ENCODE results near the gene ADRA1B. TPM values are rescaled to one million over a fixed set of nuclear protein-coding genes. Genes with fewer than 3 reads are reported as not detected.

ADRA1B gene
- total and polyA plus RNA-seq, 2 donors from 2014 or later = 1.6 to 2.3 TPM

- H3K9ac ChIP-seq (ENCODE audit: low read length in 3 of 3) = no peak overlapping the region
- H3K27me3 ChIP-seq (ENCODE audit: control insufficient read depth, insufficient read depth, low read length) = no peaks in the 10 kb centered on the region
- no peak overlapping the region for H3K4me3 ChIP-seq (ENCODE audit: low read length in 3 of 3)
- no peaks in the 10 kb centered on the region for H3K36me3 ChIP-seq (ENCODE audit: control insufficient read depth in 2 of 3, insufficient read depth in 3 of 3, low read length in 3 of 3)
- no peak for TF ChIP-seq CTCF (IDR thresholded peaks at IDR 0.05; ENCODE audit: borderline replicate concordance, extremely low read depth, insufficient read depth)
- H3K27ac ChIP-seq (ENCODE audit: low read depth in 2 of 2, low read length in 2 of 2) = no peak overlapping the region
- no peaks in the 10 kb centered on the region for H3K4me1 ChIP-seq (ENCODE audit: control insufficient read depth in 2 of 3, insufficient read depth in 2 of 3, low read depth in 1 of 3, low read length in 3 of 3)
- no peak for FAIRE-seq
- intact Hi-C loops (cut with DNase I) = no loop called here
- no peak for DNase-seq
- H3K9me3 ChIP-seq (ENCODE audit: control insufficient read depth in 2 of 3, insufficient read depth in 1 of 3, low read length in 3 of 3) = no peaks in the 10 kb centered on the region
These were observed 31.2 kb upstream of the ADRA1B start for GRCh38 chr5:159884917-159885620.

- no peaks in the 10 kb centered on the region for H3K4me1 ChIP-seq (ENCODE audit: control insufficient read depth in 2 of 3, insufficient read depth in 2 of 3, low read depth in 1 of 3, low read length in 3 of 3)
- no peak overlapping the region for H3K9ac ChIP-seq (ENCODE audit: low read length in 3 of 3)
- no peaks in the 10 kb centered on the region for H3K27me3 ChIP-seq (ENCODE audit: control insufficient read depth, insufficient read depth, low read length)
- intact Hi-C loops (cut with DNase I) = no loop called here
- no peaks in the 10 kb centered on the region for H3K36me3 ChIP-seq (ENCODE audit: control insufficient read depth in 2 of 3, insufficient read depth in 3 of 3, low read length in 3 of 3)
- FAIRE-seq (no peak), DNase-seq (no peak)
- no peaks in the 10 kb centered on the region for H3K9me3 ChIP-seq (ENCODE audit: control insufficient read depth in 2 of 3, insufficient read depth in 1 of 3, low read length in 3 of 3)
- TF ChIP-seq CTCF (IDR thresholded peaks at IDR 0.05; ENCODE audit: borderline replicate concordance, extremely low read depth, insufficient read depth) = no peak
- H3K4me3 ChIP-seq (ENCODE audit: low read length in 3 of 3) = no peak overlapping the region
- no peak overlapping the region for H3K27ac ChIP-seq (ENCODE audit: low read depth in 2 of 2, low read length in 2 of 2)
These were observed 30.0 kb upstream of the ADRA1B start for GRCh38 chr5:159886296-159886695.

GRCh38 chr5:159887050-159887449, 29.2 kb upstream of the ADRA1B start:
- H3K9ac ChIP-seq (ENCODE audit: low read length in 3 of 3) = no peak overlapping the region
- no peaks in the 10 kb centered on the region for H3K9me3 ChIP-seq (ENCODE audit: control insufficient read depth in 2 of 3, insufficient read depth in 1 of 3, low read length in 3 of 3)
- DNase-seq (no peak), FAIRE-seq (no peak)
- no peaks in the 10 kb centered on the region for H3K36me3 ChIP-seq (ENCODE audit: control insufficient read depth in 2 of 3, insufficient read depth in 3 of 3, low read length in 3 of 3)
- H3K4me1 ChIP-seq (ENCODE audit: control insufficient read depth in 2 of 3, insufficient read depth in 2 of 3, low read depth in 1 of 3, low read length in 3 of 3) = no peaks in the 10 kb centered on the region
- no peak overlapping the region for H3K4me3 ChIP-seq (ENCODE audit: low read length in 3 of 3)
- intact Hi-C loops (cut with DNase I) = no loop called here
- TF ChIP-seq CTCF (IDR thresholded peaks at IDR 0.05; ENCODE audit: borderline replicate concordance, extremely low read depth, insufficient read depth) = no peak
- H3K27ac ChIP-seq (ENCODE audit: low read depth in 2 of 2, low read length in 2 of 2) = no peak overlapping the region
- H3K27me3 ChIP-seq (ENCODE audit: control insufficient read depth, insufficient read depth, low read length) = no peaks in the 10 kb centered on the region

- intact Hi-C loops (cut with DNase I) = no loop called here
- FAIRE-seq = no peak
These were observed 27.4 kb upstream of the ADRA1B start for GRCh38 chr5:159888860-159889259.

More at GRCh38 chr5:159888860-159889259, 27.4 kb upstream of the ADRA1B start:
- H3K4me1 ChIP-seq (ENCODE audit: control insufficient read depth in 2 of 3, insufficient read depth in 2 of 3, low read depth in 1 of 3, low read length in 3 of 3) = no peaks in the 10 kb centered on the region
- H3K36me3 ChIP-seq (ENCODE audit: control insufficient read depth in 2 of 3, insufficient read depth in 3 of 3, low read length in 3 of 3) = no peaks in the 10 kb centered on the region
- DNase-seq = no peak
- H3K27ac ChIP-seq (ENCODE audit: low read depth in 2 of 2, low read length in 2 of 2) = no peak overlapping the region
- no peak overlapping the region for H3K9ac ChIP-seq (ENCODE audit: low read length in 3 of 3)
- H3K27me3 ChIP-seq (ENCODE audit: control insufficient read depth, insufficient read depth, low read length) = no peaks in the 10 kb centered on the region
- H3K4me3 ChIP-seq (ENCODE audit: low read length in 3 of 3) = no peak overlapping the region
- TF ChIP-seq CTCF (IDR thresholded peaks at IDR 0.05; ENCODE audit: borderline replicate concordance, extremely low read depth, insufficient read depth) = no peak
- no peaks in the 10 kb centered on the region for H3K9me3 ChIP-seq (ENCODE audit: control insufficient read depth in 2 of 3, insufficient read depth in 1 of 3, low read length in 3 of 3)
